GM12878 (cell line): ENCODE results near the gene SACS. TPM values are rescaled to one million over a fixed set of nuclear protein-coding genes. Genes with fewer than 3 reads are reported as not detected.

ENCODE experiments used
- ATAC-seq: fragments of 200-7000 bp; cut with Tn5 transposase; 3 replicates; pipeline ENCODE4 v1.9.1; 2020; ENCODE audit warnings: mild to moderate bottlenecking, moderate library complexity
- BruUV-seq: library from RNA; stranded (reverse); fragments of 400-500 nt; replicated peaks from 2 replicates; lab custom pipeline; 2021; lab: Mats Ljungman, UMichigan
- CTCF ChIA-PET: fragments of 300-600 bp; sonication (Branson Sonifier 250); formaldehyde crosslinking; extraction: SDS; loops from one replicate; lab custom pipeline; 2021; ENCODE audit warnings: inconsistent platforms; lab: Yijun Ruan, JAX
- POLR2A ChIA-PET: fragments of 350-600 bp; formaldehyde crosslinking; extraction: SDS; loops from one replicate; lab custom pipeline; 2021; ENCODE audit warnings: inconsistent platforms; lab: Charles Lee
- RAD21 ChIA-PET: fragments of 300-600 bp; sonication (Branson Sonifier 250); formaldehyde crosslinking; loops from one replicate; lab custom pipeline; 2023; ENCODE audit warnings: antibody characterized with exemption; ENCODE audit not compliant: unreplicated experiment; lab: Charles Lee
- SMC1A ChIA-PET: fragments of 300-600 bp; sonication (Branson Sonifier 250); formaldehyde crosslinking; loops from one replicate; lab custom pipeline; 2023; ENCODE audit not compliant: unreplicated experiment, uncharacterized antibody; lab: Charles Lee
- DNase-seq: peaks from one replicate; pipeline ENCODE4 v3.0.0-alpha.2; 2011; ENCODE audit warnings: low read depth, low spot score
- FAIRE-seq: peaks from 3 replicates; lab custom pipeline; 2011; peaks lifted over from hg19 to GRCh38; lab: Jason Lieb, UNC
- H2AFZ ChIP-seq: 2 replicates; pipeline ENCODE4 v1.6.0; 2011; ENCODE audit warnings: low read depth, low read length, control low read depth; ENCODE audit not compliant: control insufficient read depth
- H3K27ac ChIP-seq: 2 replicates; pipeline ENCODE4 v1.5.1; 2011; ENCODE audit warnings: control low read depth; ENCODE audit not compliant: control insufficient read depth, insufficient read depth
- H3K27me3 ChIP-seq, 2 experiments: replicated peaks in 1 of 2; 2 replicates each; pipeline versions ENCODE4 v1.6.0 to v1.6.1; 2011; ENCODE audit warnings: low read length in 1 of 2; ENCODE audit not compliant: control insufficient read depth in 2 of 2, insufficient read depth in 2 of 2
- H3K36me3 ChIP-seq, 2 experiments: 2 replicates each; pipeline ENCODE4 v1.5.1; 2011; ENCODE audit warnings: low read length in 1 of 2; ENCODE audit not compliant: control insufficient read depth in 2 of 2, insufficient read depth in 2 of 2
- H3K4me1 ChIP-seq: 2 replicates; pipeline ENCODE4 v1.6.1; 2011; ENCODE audit warnings: mild to moderate bottlenecking, low read length, moderate library complexity, mixed read lengths; ENCODE audit not compliant: control insufficient read depth, insufficient read depth
- H3K4me2 ChIP-seq: 2 replicates; pipeline ENCODE4 v1.6.0; 2011; ENCODE audit warnings: control low read depth; ENCODE audit not compliant: control insufficient read depth, insufficient read depth
- H3K4me3 ChIP-seq: fragments of 200-600 bp; sonication (generic); 2 replicates; pipeline ENCODE4 v1.5.1; 2016
- H3K79me2 ChIP-seq: 2 replicates; pipeline ENCODE4 v1.6.0; 2011; ENCODE audit warnings: low read length; ENCODE audit not compliant: control insufficient read depth, insufficient read depth
- H3K9ac ChIP-seq: 2 replicates; pipeline ENCODE4 v1.8.0; 2011; ENCODE audit warnings: low read length, control low read depth, mixed read lengths; ENCODE audit not compliant: control insufficient read depth, insufficient read depth
- H3K9me3 ChIP-seq: replicated peaks from 3 replicates; pipeline ENCODE4 v1.5.1; 2011; ENCODE audit warnings: mild to moderate bottlenecking, low read length; ENCODE audit not compliant: control insufficient read depth, insufficient read depth
- H4K20me1 ChIP-seq: 2 replicates; pipeline ENCODE4 v1.6.0; 2011; ENCODE audit not compliant: control insufficient read depth, insufficient read depth
- CREB1 ChIP-seq: IDR thresholded peaks from 2 replicates; pipeline ENCODE4 v1.6.1; 2012; ENCODE audit warnings: low read depth, mild to moderate bottlenecking, inconsistent platforms
- E2F4 ChIP-seq: IDR thresholded peaks from 2 replicates; pipeline ENCODE4 v1.6.1; 2012; ENCODE audit warnings: low read depth, low read length, improper control_type of control experiment
- ETV6 ChIP-seq, 2 experiments: fragments of 450-650 bp in 1 of 2; IDR thresholded peaks in 1 of 2; conservative IDR thresholded peaks in 1 of 2; 2 replicates each; pipeline ENCODE4 v1.6.1; 2014; ENCODE audit warnings: antibody characterized with exemption in 1 of 2, borderline replicate concordance in 1 of 2, low read depth in 1 of 2, mild to moderate bottlenecking in 1 of 2, moderate library complexity in 1 of 2
- EZH2 ChIP-seq: IDR thresholded peaks from 2 replicates; pipeline ENCODE4 v1.6.1; 2012; ENCODE audit warnings: low read depth, mild to moderate bottlenecking, control low read depth, inconsistent platforms, low read length, borderline replicate concordance; ENCODE audit not compliant: control insufficient read depth
- HDAC6 ChIP-seq: fragments of 200-600 bp; sonication (generic); IDR thresholded peaks from one replicate; pipeline ENCODE4 v1.8.0; 2017; ENCODE audit warnings: antibody characterized with exemption; ENCODE audit not compliant: unreplicated experiment
- POLR2AphosphoS5 ChIP-seq: IDR thresholded peaks from 2 replicates; pipeline ENCODE4 v1.6.1; 2011; ENCODE audit warnings: mild to moderate bottlenecking, low read length, inconsistent platforms
- RAD51 ChIP-seq: fragments of 450-650 bp; IDR thresholded peaks from 2 replicates; pipeline ENCODE4 v1.6.1; 2016; ENCODE audit warnings: moderate library complexity, mild to moderate bottlenecking, inconsistent platforms
- RCOR1 ChIP-seq: conservative IDR thresholded peaks from 2 replicates; pipeline ENCODE4 v1.6.1; 2012; ENCODE audit warnings: low read depth, low read length, improper control_type of control experiment
- SIX5 ChIP-seq: IDR thresholded peaks from 2 replicates; pipeline ENCODE4 v1.6.1; 2011; ENCODE audit warnings: mild to moderate bottlenecking, low read depth, low read length, moderate library complexity; ENCODE audit not compliant: severe bottlenecking
- SPI1 ChIP-seq: IDR thresholded peaks from 2 replicates; pipeline ENCODE4 v1.6.1; 2011; ENCODE audit warnings: low read depth, mild to moderate bottlenecking, low read length, moderate library complexity, borderline replicate concordance; ENCODE audit not compliant: insufficient read depth
- TCF3 ChIP-seq: IDR thresholded peaks from 2 replicates; pipeline ENCODE4 v1.6.1; 2012; ENCODE audit warnings: low read depth, mild to moderate bottlenecking, low read length, borderline replicate concordance; ENCODE audit not compliant: insufficient read depth
- USF2 ChIP-seq: IDR thresholded peaks from 2 replicates; pipeline ENCODE4 v1.6.1; 2011; ENCODE audit warnings: low read depth, low read length, improper control_type of control experiment, borderline replicate concordance
- YY1 ChIP-seq: IDR thresholded peaks from 2 replicates; pipeline ENCODE4 v1.6.1; 2011; ENCODE audit warnings: low read depth, mild to moderate bottlenecking, low read length
- ZSCAN29 ChIP-seq: fragments of 450-650 bp; IDR thresholded peaks from 2 replicates; pipeline ENCODE4 v1.6.1; 2017; ENCODE audit warnings: mild to moderate bottlenecking, moderate library complexity
- WGBS: methylation state at CpG from one replicate; pipeline ENCODE4 v1.1.6; 2016; ENCODE audit warnings: low lambda C conversion rate; ENCODE audit not compliant: insufficient replicate concordance, insufficient coverage; ENCODE audit errors: missing lambda C conversion rate; 5-methylcytosine and 5-hydroxymethylcytosine counted together
- in situ Hi-C: fragments of 300-500 bp; cut with MboI; formaldehyde crosslinking; loops from 9 replicates; pipeline ENCODE4 v1.14.3; 2018; ENCODE audit warnings: mixed read lengths
- intact Hi-C: fragments of 100-400 bp; cut with micrococcal nuclease; formaldehyde crosslinking; loops from one replicate; pipeline ENCODE4 v1.14.2; 2022; ENCODE audit not compliant: unreplicated experiment
- polyA plus RNA-seq, 11 experiments: library from polyadenylated mRNA; depleted of rRNA in 4 of 11; unstranded in 6 of 11; stranded (reverse) in 5 of 11; fragments of >200 nt; fragmentation: Nextera tagmentation in 4 of 11; fragmentation: Illumina TruSeq in 1 of 11; extraction: Ambion mirVana in 4 of 11; extraction: Trizol in 1 of 11; gene quantifications; 1 replicate in 1 of 11; 2 replicates in 10 of 11; pipeline versions ENCODE4 v1.2.1 to v1.2.3, GENCODE V29; 2011 to 2016; ENCODE audit warnings: inconsistent platforms in 2 of 11, missing spikeins in 2 of 11, low read depth in 1 of 11
- total RNA-seq, 4 experiments: library from RNA; depleted of rRNA in 3 of 4; stranded (reverse); fragments of >200 nt in 3 of 4; fragmentation: Illumina TruSeq in 1 of 4; extraction: Trizol in 1 of 4; gene quantifications; 2 replicates each; pipeline versions ENCODE4 v1.2.1 to v1.2.3, GENCODE V29; 2013 to 2021
- TF ChIP-seq, protein P1 (sequence below): fragments of 450-650 bp; formaldehyde crosslinking; IDR thresholded peaks from 2 replicates; pipeline ENCODE4 v1.5.0; 2022; ENCODE audit warnings: mild to moderate bottlenecking, missing genetic modification characterization
- TF ChIP-seq, protein P2 (sequence below): fragments of 450-650 bp; IDR thresholded peaks from 2 replicates; pipeline ENCODE4 v1.6.1; 2017; ENCODE audit warnings: mild to moderate bottlenecking, low read depth, inconsistent platforms; ENCODE audit not compliant: poor library complexity, severe bottlenecking

The SACS gene
- total and polyA plus RNA-seq, 10 of the 15 experiments (the other 5 are each of a cell fraction or from before 2014, with no cell fraction given) = 9.9 to 74.9 (median 22.1) TPM

- Histone ChIP-seq H3K4me1 (peaks cover 20% of the 10 kb centered on the region), H3K9ac (no peak overlapping the region), H3K4me3 (no peak overlapping the region), H3K79me2 (no peaks in the 10 kb centered on the region), H2AFZ (no peak overlapping the region), H4K20me1 (no peaks in the 10 kb centered on the region), H3K27me3 (no peaks in the 10 kb centered on the region), H3K27ac (no peak overlapping the region), H3K36me3 (no peaks in the 10 kb centered on the region), H3K4me2 (no peak overlapping the region), H3K9me3 (no peaks in the 10 kb centered on the region; the same call in 2 of the 3 replicates)
- ATAC-seq (peak; percentile 68), DNase-seq (no peak), FAIRE-seq (peak; percentile 86)
- in situ Hi-C loops = no loop called here
- intact Hi-C loops = loop anchor here (10.0 kb wide), 1 partner anchor 188 kb away; the partner anchor contains the start of gene TNFRSF19
- WGBS = 69% methylated on average over 2 of the region's 2 CpGs
- ChIA-PET SMC1A (interaction anchor here (0.6 to 1.4 kb wide), 3 partner anchors 13 to 36 kb away, joined by 3 to 5 read pairs (median 3); no protein-coding TSS in a partner anchor), RAD21 (interaction anchor here (1.6 kb wide), 1 partner anchor 65 kb away, joined by 4 read pairs; no protein-coding TSS in a partner anchor), POLR2A (no interaction called here), CTCF (no interaction called here)
- no TSS peak for BruUV-seq
- TF ChIP-seq ZSCAN29 (no peak), USF2 (no peak), YY1 (0 out of 2 replicates have a peak, but pooled peaks have one; percentile 10), EZH2 (no peak), RAD51 (no peak), SPI1 (no peak), E2F4 (no peak), POLR2AphosphoS5 (no peak), ETV6 (conservative IDR thresholded peaks at IDR 0.05 in 1 of 2, IDR thresholded peaks at IDR 0.05 in 1 of 2; ENCODE audit: borderline replicate concordance in 1 of 2, low read depth in 1 of 2) (peak in 1 of 2 experiments; percentile 65; a peak in 2 of 4 replicates), CREB1 (0 out of 2 replicates have a peak, but pooled peaks have one; percentile 25), SIX5 (no peak), RCOR1 (no peak), TCF3 (no peak), HDAC6 (no peak)
- TF ChIP-seq, protein P1, sequence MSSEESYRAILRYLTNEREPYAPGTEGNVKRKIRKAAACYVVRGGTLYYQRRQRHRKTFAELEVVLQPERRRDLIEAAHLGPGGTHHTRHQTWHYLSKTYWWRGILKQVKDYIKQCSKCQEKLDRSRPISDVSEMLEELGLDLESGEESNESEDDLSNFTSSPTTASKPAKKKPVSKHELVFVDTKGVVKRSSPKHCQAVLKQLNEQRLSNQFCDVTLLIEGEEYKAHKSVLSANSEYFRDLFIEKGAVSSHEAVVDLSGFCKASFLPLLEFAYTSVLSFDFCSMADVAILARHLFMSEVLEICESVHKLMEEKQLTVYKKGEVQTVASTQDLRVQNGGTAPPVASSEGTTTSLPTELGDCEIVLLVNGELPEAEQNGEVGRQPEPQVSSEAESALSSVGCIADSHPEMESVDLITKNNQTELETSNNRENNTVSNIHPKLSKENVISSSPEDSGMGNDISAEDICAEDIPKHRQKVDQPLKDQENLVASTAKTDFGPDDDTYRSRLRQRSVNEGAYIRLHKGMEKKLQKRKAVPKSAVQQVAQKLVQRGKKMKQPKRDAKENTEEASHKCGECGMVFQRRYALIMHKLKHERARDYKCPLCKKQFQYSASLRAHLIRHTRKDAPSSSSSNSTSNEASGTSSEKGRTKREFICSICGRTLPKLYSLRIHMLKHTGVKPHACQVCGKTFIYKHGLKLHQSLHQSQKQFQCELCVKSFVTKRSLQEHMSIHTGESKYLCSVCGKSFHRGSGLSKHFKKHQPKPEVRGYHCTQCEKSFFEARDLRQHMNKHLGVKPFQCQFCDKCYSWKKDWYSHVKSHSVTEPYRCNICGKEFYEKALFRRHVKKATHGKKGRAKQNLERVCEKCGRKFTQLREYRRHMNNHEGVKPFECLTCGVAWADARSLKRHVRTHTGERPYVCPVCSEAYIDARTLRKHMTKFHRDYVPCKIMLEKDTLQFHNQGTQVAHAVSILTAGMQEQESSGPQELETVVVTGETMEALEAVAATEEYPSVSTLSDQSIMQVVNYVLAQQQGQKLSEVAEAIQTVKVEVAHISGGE (CRISPR knock-in tag) = no peak
- TF ChIP-seq, protein P2, sequence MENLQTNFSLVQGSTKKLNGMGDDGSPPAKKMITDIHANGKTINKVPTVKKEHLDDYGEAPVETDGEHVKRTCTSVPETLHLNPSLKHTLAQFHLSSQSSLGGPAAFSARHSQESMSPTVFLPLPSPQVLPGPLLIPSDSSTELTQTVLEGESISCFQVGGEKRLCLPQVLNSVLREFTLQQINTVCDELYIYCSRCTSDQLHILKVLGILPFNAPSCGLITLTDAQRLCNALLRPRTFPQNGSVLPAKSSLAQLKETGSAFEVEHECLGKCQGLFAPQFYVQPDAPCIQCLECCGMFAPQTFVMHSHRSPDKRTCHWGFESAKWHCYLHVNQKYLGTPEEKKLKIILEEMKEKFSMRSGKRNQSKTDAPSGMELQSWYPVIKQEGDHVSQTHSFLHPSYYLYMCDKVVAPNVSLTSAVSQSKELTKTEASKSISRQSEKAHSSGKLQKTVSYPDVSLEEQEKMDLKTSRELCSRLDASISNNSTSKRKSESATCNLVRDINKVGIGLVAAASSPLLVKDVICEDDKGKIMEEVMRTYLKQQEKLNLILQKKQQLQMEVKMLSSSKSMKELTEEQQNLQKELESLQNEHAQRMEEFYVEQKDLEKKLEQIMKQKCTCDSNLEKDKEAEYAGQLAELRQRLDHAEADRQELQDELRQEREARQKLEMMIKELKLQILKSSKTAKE = peak; percentile 37
Measured at GRCh38 chr13:23386533-23386932, 47.0 kb downstream of the SACS start.
